Astrocyte (in vitro differentiated cells and primary cell): Measurements from ENCODE around the gene HES5. TPM values are rescaled to one million over a fixed set of nuclear protein-coding genes. Genes with fewer than 3 reads are reported as not detected.

Experiments used
- DNase-seq: peaks from one replicate; pipeline ENCODE4 v3.0.0-alpha.2; 2010; ENCODE audit warnings: low read depth
- FAIRE-seq: peaks from 2 replicates; lab custom pipeline; 2011; peaks lifted over from hg19 to GRCh38; lab: Jason Lieb, UNC
- H2AFZ ChIP-seq: 2 replicates; pipeline ENCODE4 v1.6.0; 2012; ENCODE audit warnings: low read depth, low read length, inconsistent platforms
- H3K27ac ChIP-seq: 2 replicates; pipeline ENCODE4 v1.5.1; 2011; ENCODE audit warnings: low read depth, low read length, inconsistent platforms
- H3K27me3 ChIP-seq: 2 replicates; pipeline ENCODE4 v1.6.0; 2011; ENCODE audit warnings: low read length, inconsistent platforms; ENCODE audit not compliant: insufficient read depth
- H3K36me3 ChIP-seq: 2 replicates; pipeline ENCODE4 v1.5.1; 2011; ENCODE audit warnings: low read length, inconsistent platforms; ENCODE audit not compliant: insufficient read depth
- H3K4me1 ChIP-seq: 2 replicates; pipeline ENCODE4 v1.5.1; 2011; ENCODE audit warnings: low read length, inconsistent platforms; ENCODE audit not compliant: insufficient read depth
- H3K4me2 ChIP-seq: 2 replicates; pipeline ENCODE4 v1.6.0; 2012; ENCODE audit warnings: low read length, inconsistent platforms
- H3K4me3 ChIP-seq: 2 replicates; pipeline ENCODE4 v1.5.1; 2011; ENCODE audit warnings: low read depth, mild to moderate bottlenecking, low read length, inconsistent platforms; ENCODE audit not compliant: insufficient read depth
- H3K79me2 ChIP-seq: 2 replicates; pipeline ENCODE4 v1.6.0; 2012; ENCODE audit warnings: mild to moderate bottlenecking, low read length, inconsistent platforms; ENCODE audit not compliant: insufficient read depth
- H3K9ac ChIP-seq: 2 replicates; pipeline ENCODE4 v1.6.0; 2012; ENCODE audit warnings: mild to moderate bottlenecking, low read length, inconsistent platforms
- H3K9me3 ChIP-seq: 2 replicates; pipeline ENCODE4 v1.5.1; 2012; ENCODE audit warnings: low read depth, mild to moderate bottlenecking, low read length, inconsistent platforms; ENCODE audit not compliant: insufficient read depth
- H4K20me1 ChIP-seq: 2 replicates; pipeline ENCODE4 v1.6.0; 2012; ENCODE audit warnings: low read length, inconsistent platforms; ENCODE audit not compliant: insufficient read depth
- H3K27ac Mint-ChIP-seq: one replicate; pipeline ENCODE4 v1.8.0; 2021; ENCODE audit warnings: mild to moderate bottlenecking, mixed read lengths; ENCODE audit not compliant: unreplicated experiment
- H3K27me3 Mint-ChIP-seq: one replicate; pipeline ENCODE4 v1.8.0; 2021; ENCODE audit warnings: low read depth, mixed read lengths; ENCODE audit not compliant: unreplicated experiment
- H3K36me3 Mint-ChIP-seq: one replicate; pipeline ENCODE4 v1.8.0; 2021; ENCODE audit warnings: low read depth, mixed read lengths; ENCODE audit not compliant: unreplicated experiment
- H3K4me1 Mint-ChIP-seq: one replicate; pipeline ENCODE4 v1.8.0; 2021; ENCODE audit warnings: low read depth, mixed read lengths; ENCODE audit not compliant: unreplicated experiment
- H3K4me3 Mint-ChIP-seq: one replicate; pipeline ENCODE4 v1.8.0; 2021; ENCODE audit warnings: mild to moderate bottlenecking, moderate library complexity, mixed read lengths; ENCODE audit not compliant: unreplicated experiment
- H3K9me3 Mint-ChIP-seq: one replicate; pipeline ENCODE4 v1.8.0; 2021; ENCODE audit warnings: mild to moderate bottlenecking, mixed read lengths; ENCODE audit not compliant: unreplicated experiment
- EZH2 ChIP-seq: IDR thresholded peaks from 2 replicates; pipeline ENCODE4 v1.6.1; 2012; ENCODE audit warnings: mild to moderate bottlenecking, low read length, inconsistent platforms; ENCODE audit not compliant: insufficient read depth
- total RNA-seq: library from RNA; stranded (reverse); gene quantifications from 2 replicates; pipeline ENCODE4 v1.2.1, GENCODE V29; 2021
- TF ChIP-seq, protein P1 (sequence below): IDR thresholded peaks from 2 replicates; pipeline ENCODE4 v1.5.1; 2011; ENCODE audit warnings: low read depth, mild to moderate bottlenecking, inconsistent platforms, low read length, moderate library complexity; ENCODE audit not compliant: insufficient read depth

The HES5 gene
- total RNA-seq, 1 donor from 2014 or later = not detected

GRCh38 chr1:2548068-2548589, 18.1 kb upstream of the HES5 start:
- peaks cover 6% of the 10 kb centered on the region for H3K27me3 Mint-ChIP-seq
- peak overlapping the region; percentile 35 for H2AFZ ChIP-seq
- peak; percentile 25 for DNase-seq
- H3K79me2 ChIP-seq = no peaks in the 10 kb centered on the region
- H3K4me2 ChIP-seq = peak overlapping the region; percentile 85
- H3K27ac ChIP-seq = no peak overlapping the region
- peaks cover 35% of the 10 kb centered on the region for H3K4me1 ChIP-seq
- no peaks in the 10 kb centered on the region for H4K20me1 ChIP-seq
- FAIRE-seq = no peak
- H3K9me3 ChIP-seq = no peaks in the 10 kb centered on the region
- no peak overlapping the region for H3K27ac Mint-ChIP-seq
- no peak overlapping the region for H3K4me3 Mint-ChIP-seq
- no peaks in the 10 kb centered on the region for H3K4me1 Mint-ChIP-seq
- no peaks in the 10 kb centered on the region for H3K27me3 ChIP-seq
- no peak overlapping the region for H3K4me3 ChIP-seq
- H3K9ac ChIP-seq = peak overlapping the region; percentile 34
- no peaks in the 10 kb centered on the region for H3K36me3 ChIP-seq
- TF ChIP-seq, protein P1, sequence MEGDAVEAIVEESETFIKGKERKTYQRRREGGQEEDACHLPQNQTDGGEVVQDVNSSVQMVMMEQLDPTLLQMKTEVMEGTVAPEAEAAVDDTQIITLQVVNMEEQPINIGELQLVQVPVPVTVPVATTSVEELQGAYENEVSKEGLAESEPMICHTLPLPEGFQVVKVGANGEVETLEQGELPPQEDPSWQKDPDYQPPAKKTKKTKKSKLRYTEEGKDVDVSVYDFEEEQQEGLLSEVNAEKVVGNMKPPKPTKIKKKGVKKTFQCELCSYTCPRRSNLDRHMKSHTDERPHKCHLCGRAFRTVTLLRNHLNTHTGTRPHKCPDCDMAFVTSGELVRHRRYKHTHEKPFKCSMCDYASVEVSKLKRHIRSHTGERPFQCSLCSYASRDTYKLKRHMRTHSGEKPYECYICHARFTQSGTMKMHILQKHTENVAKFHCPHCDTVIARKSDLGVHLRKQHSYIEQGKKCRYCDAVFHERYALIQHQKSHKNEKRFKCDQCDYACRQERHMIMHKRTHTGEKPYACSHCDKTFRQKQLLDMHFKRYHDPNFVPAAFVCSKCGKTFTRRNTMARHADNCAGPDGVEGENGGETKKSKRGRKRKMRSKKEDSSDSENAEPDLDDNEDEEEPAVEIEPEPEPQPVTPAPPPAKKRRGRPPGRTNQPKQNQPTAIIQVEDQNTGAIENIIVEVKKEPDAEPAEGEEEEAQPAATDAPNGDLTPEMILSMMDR = peak; percentile 71
- no peak for TF ChIP-seq EZH2
- H3K36me3 Mint-ChIP-seq = no peaks in the 10 kb centered on the region
- no peaks in the 10 kb centered on the region for H3K9me3 Mint-ChIP-seq

DNA sequence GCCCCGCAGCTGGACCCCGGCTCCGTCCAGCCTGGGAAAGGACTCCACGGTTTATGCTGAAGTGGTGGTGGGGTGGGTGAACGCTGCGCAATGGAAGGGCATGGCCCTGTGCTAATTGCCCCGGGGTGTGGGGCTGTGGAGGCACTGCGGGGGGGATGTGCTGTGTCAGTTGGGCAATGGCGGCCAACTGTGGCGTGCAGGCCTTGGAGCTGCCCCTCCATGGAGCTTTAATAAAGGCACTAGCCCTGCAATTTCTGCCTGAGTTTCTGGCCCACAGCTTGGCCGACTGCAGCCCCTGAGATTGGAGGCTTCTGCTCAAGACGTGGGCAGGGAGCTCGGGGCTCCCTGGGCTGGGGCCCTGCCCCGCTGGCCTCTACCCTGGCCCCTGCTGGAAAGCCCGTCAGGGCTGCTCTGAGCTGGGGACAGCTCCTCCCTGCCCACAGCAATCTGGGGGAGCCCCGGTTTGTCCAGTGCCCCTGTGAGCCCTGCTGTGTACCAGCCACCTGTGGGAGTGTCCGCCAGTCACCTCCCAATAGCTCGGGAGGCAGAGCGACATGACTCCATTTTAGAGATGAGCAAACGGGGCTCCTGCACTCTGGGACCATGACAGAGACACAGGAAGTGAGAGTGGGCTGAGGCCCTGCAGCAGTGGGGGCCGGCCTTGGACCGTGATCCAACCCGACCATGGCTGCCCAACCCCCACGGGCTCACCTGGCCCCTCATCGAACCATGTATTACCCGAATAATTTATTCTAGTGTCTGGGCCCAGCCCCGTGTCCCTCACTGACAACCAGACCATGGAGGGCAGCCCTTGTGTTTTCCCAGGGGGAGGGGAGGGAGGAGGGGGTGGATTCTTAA, 17.4 kb upstream of the HES5 start:
- H4K20me1 ChIP-seq = no peaks in the 10 kb centered on the region
- FAIRE-seq (no peak), DNase-seq (no peak)
- H3K36me3 ChIP-seq = no peaks in the 10 kb centered on the region
- no peaks in the 10 kb centered on the region for H3K9me3 ChIP-seq
- peak overlapping the region; percentile 62 for H3K9ac ChIP-seq
- peak overlapping the region; percentile 61 for H2AFZ ChIP-seq
- Mint-ChIP-seq H3K4me1 (no peaks in the 10 kb centered on the region), H3K36me3 (no peaks in the 10 kb centered on the region), H3K9me3 (no peaks in the 10 kb centered on the region), H3K27ac (no peak overlapping the region), H3K27me3 (peaks cover 6% of the 10 kb centered on the region), H3K4me3 (peak overlapping the region; percentile 76)
- no peak for TF ChIP-seq EZH2
- TF ChIP-seq, protein P1 = no peak
- H3K4me1 ChIP-seq = peaks cover 35% of the 10 kb centered on the region
- no peak overlapping the region for H3K4me3 ChIP-seq
- H3K4me2 ChIP-seq = peak overlapping the region; percentile 85
- no peak overlapping the region for H3K27ac ChIP-seq
- H3K79me2 ChIP-seq = no peaks in the 10 kb centered on the region
- no peaks in the 10 kb centered on the region for H3K27me3 ChIP-seq
